IPS-20b (cell line): ENCODE results near the gene CLSTN2.

Experiments
- H3K27ac ChIP-seq: one replicate; pipeline ENCODE4 v1.5.1; 2013; ENCODE audit warnings: low read length
- H3K27me3 ChIP-seq: 2 replicates; pipeline ENCODE4 v1.6.1; 2013; ENCODE audit warnings: mild to moderate bottlenecking, low read length, inconsistent platforms; ENCODE audit not compliant: insufficient read depth
- H3K36me3 ChIP-seq: 2 replicates; pipeline ENCODE4 v1.6.1; 2013; ENCODE audit warnings: low read depth, mild to moderate bottlenecking, inconsistent platforms, low read length, moderate library complexity; ENCODE audit not compliant: insufficient read depth
- H3K4me1 ChIP-seq: 2 replicates; pipeline ENCODE4 v1.6.1; 2013; ENCODE audit warnings: mild to moderate bottlenecking, control low read depth, inconsistent platforms, low read length, moderate library complexity; ENCODE audit not compliant: insufficient read depth
- H3K4me3 ChIP-seq: 2 replicates; pipeline ENCODE4 v1.5.1; 2013; ENCODE audit warnings: mild to moderate bottlenecking, low read length, inconsistent platforms
- H3K9ac ChIP-seq: 2 replicates; pipeline ENCODE4 v1.6.1; 2013; ENCODE audit warnings: low read depth, mild to moderate bottlenecking, inconsistent platforms, low read length, moderate library complexity
- H3K9me3 ChIP-seq: 2 replicates; pipeline ENCODE4 v1.6.1; 2013; ENCODE audit warnings: mild to moderate bottlenecking, low read depth, low read length, inconsistent platforms; ENCODE audit not compliant: insufficient read depth

The CLSTN2 gene

GRCh38 chr3:140114789-140115080 is 179.8 kb downstream of the CLSTN2 start:
- Histone ChIP-seq H3K4me1 (peaks cover 4% of the 10 kb centered on the region; the same call in 1 of the 2 replicates), H3K27me3 (no peaks in the 10 kb centered on the region), H3K9ac (no peak overlapping the region), H3K9me3 (no peaks in the 10 kb centered on the region), H3K27ac (no peak overlapping the region), H3K36me3 (no peaks in the 10 kb centered on the region), H3K4me3 (no peak overlapping the region)

- Histone ChIP-seq H3K4me3 (no peak overlapping the region), H3K9ac (no peak overlapping the region), H3K27ac (no peak overlapping the region), H3K27me3 (no peaks in the 10 kb centered on the region), H3K4me1 (peaks cover 4% of the 10 kb centered on the region; the same call in 1 of the 2 replicates), H3K9me3 (no peaks in the 10 kb centered on the region), H3K36me3 (no peaks in the 10 kb centered on the region)
Observed at GRCh38 chr3:140117096-140117526, 182.1 kb downstream of the CLSTN2 start.

GRCh38 chr3:140122183-140122582 is 187.2 kb downstream of the CLSTN2 start:
- no peaks in the 10 kb centered on the region for H3K4me1 ChIP-seq
- H3K9me3 ChIP-seq = no peaks in the 10 kb centered on the region
- no peaks in the 10 kb centered on the region for H3K36me3 ChIP-seq
- no peak overlapping the region for H3K9ac ChIP-seq
- H3K27me3 ChIP-seq = no peaks in the 10 kb centered on the region
- H3K27ac ChIP-seq = no peak overlapping the region
- no peak overlapping the region for H3K4me3 ChIP-seq

- no peaks in the 10 kb centered on the region for H3K27me3 ChIP-seq
- H3K4me1 ChIP-seq = no peaks in the 10 kb centered on the region; the same call in 1 of the 2 replicates
- no peaks in the 10 kb centered on the region for H3K9me3 ChIP-seq
- no peak overlapping the region for H3K4me3 ChIP-seq
- H3K27ac ChIP-seq = no peak overlapping the region
- H3K36me3 ChIP-seq = no peaks in the 10 kb centered on the region
- no peak overlapping the region for H3K9ac ChIP-seq
Observed at GRCh38 chr3:140128217-140128616, 193.2 kb downstream of the CLSTN2 start.

GRCh38 chr3:140128631-140129030 is 193.6 kb downstream of the CLSTN2 start:
- H3K9me3 ChIP-seq = no peaks in the 10 kb centered on the region
- H3K27me3 ChIP-seq = no peaks in the 10 kb centered on the region
- no peak overlapping the region for H3K27ac ChIP-seq
- no peaks in the 10 kb centered on the region for H3K36me3 ChIP-seq
- no peak overlapping the region for H3K4me3 ChIP-seq
- H3K4me1 ChIP-seq = no peaks in the 10 kb centered on the region; the same call in 1 of the 2 replicates
- no peak overlapping the region for H3K9ac ChIP-seq

- Histone ChIP-seq H3K4me1 (no peaks in the 10 kb centered on the region; the same call in 1 of the 2 replicates), H3K9me3 (no peaks in the 10 kb centered on the region), H3K4me3 (no peak overlapping the region)
Observed at GRCh38 chr3:140129768-140130284, 194.8 kb downstream of the CLSTN2 start.

GRCh38 chr3:140131895-140132294 is 196.9 kb downstream of the CLSTN2 start:
- H3K4me1 ChIP-seq = peaks cover 5% of the 10 kb centered on the region
- no peak overlapping the region for H3K27ac ChIP-seq

More at GRCh38 chr3:140129768-140130284, 194.8 kb downstream of the CLSTN2 start:
- no peak overlapping the region for H3K27ac ChIP-seq
- H3K36me3 ChIP-seq = no peaks in the 10 kb centered on the region
- no peak overlapping the region for H3K9ac ChIP-seq
- H3K27me3 ChIP-seq = no peaks in the 10 kb centered on the region

GRCh38 chr3:140134231-140134965 is 199.4 kb downstream of the CLSTN2 start:
- Histone ChIP-seq H3K27ac (no peak overlapping the region), H3K36me3 (no peaks in the 10 kb centered on the region)

More at GRCh38 chr3:140131895-140132294, 196.9 kb downstream of the CLSTN2 start:
- Histone ChIP-seq H3K9me3 (no peaks in the 10 kb centered on the region), H3K36me3 (no peaks in the 10 kb centered on the region), H3K9ac (no peak overlapping the region), H3K27me3 (no peaks in the 10 kb centered on the region), H3K4me3 (no peak overlapping the region)

GRCh38 chr3:140135461-140135860 is 200.5 kb downstream of the CLSTN2 start:
- Histone ChIP-seq H3K27me3 (no peaks in the 10 kb centered on the region), H3K4me3 (no peak overlapping the region), H3K9me3 (no peaks in the 10 kb centered on the region), H3K27ac (no peak overlapping the region), H3K9ac (no peak overlapping the region), H3K4me1 (peaks cover 5% of the 10 kb centered on the region), H3K36me3 (no peaks in the 10 kb centered on the region)

More at GRCh38 chr3:140134231-140134965, 199.4 kb downstream of the CLSTN2 start:
- Histone ChIP-seq H3K9ac (no peak overlapping the region), H3K4me3 (no peak overlapping the region), H3K27me3 (no peaks in the 10 kb centered on the region), H3K9me3 (no peaks in the 10 kb centered on the region), H3K4me1 (peaks cover 5% of the 10 kb centered on the region)

- H3K9me3 ChIP-seq = no peaks in the 10 kb centered on the region
- H3K27ac ChIP-seq = no peak overlapping the region
- H3K27me3 ChIP-seq = no peaks in the 10 kb centered on the region
- H3K9ac ChIP-seq = no peak overlapping the region
- no peaks in the 10 kb centered on the region for H3K36me3 ChIP-seq
- H3K4me1 ChIP-seq = no peaks in the 10 kb centered on the region
- H3K4me3 ChIP-seq = no peak overlapping the region
Observed at GRCh38 chr3:140143367-140144069, 208.5 kb downstream of the CLSTN2 start.

- no peak overlapping the region for H3K9ac ChIP-seq
- no peak overlapping the region for H3K4me3 ChIP-seq
- H3K36me3 ChIP-seq = no peaks in the 10 kb centered on the region
- no peaks in the 10 kb centered on the region for H3K4me1 ChIP-seq
- H3K27ac ChIP-seq = no peak overlapping the region
- no peaks in the 10 kb centered on the region for H3K27me3 ChIP-seq
- no peaks in the 10 kb centered on the region for H3K9me3 ChIP-seq
Observed at GRCh38 chr3:140145528-140145927, 210.5 kb downstream of the CLSTN2 start.

- Histone ChIP-seq H3K4me1 (no peaks in the 10 kb centered on the region), H3K36me3 (no peaks in the 10 kb centered on the region), H3K27me3 (no peaks in the 10 kb centered on the region), H3K4me3 (no peak overlapping the region), H3K9me3 (no peaks in the 10 kb centered on the region), H3K27ac (no peak overlapping the region), H3K9ac (no peak overlapping the region)
Observed at GRCh38 chr3:140146668-140147067, 211.7 kb downstream of the CLSTN2 start.
